GM10266 (cell line): ENCODE results near the gene ZNF226.
"Not testable (repeated sequence)": the region's sequence is repeated elsewhere in the genome, so short reads cannot be mapped to it uniquely, and the experiment has no call there.

Experiments used
- DNase-seq: peaks from one replicate; pipeline ENCODE4 v3.0.0; 2012; ENCODE audit errors: extremely low spot score
- TF ChIP-seq, protein P1 (sequence below): IDR thresholded peaks from 2 replicates; pipeline ENCODE4 v1.5.1; 2012; ENCODE audit warnings: mild to moderate bottlenecking, low read depth; ENCODE audit not compliant: control insufficient read depth, insufficient read depth; ENCODE audit errors: missing control alignments

The ZNF226 gene

DNA sequence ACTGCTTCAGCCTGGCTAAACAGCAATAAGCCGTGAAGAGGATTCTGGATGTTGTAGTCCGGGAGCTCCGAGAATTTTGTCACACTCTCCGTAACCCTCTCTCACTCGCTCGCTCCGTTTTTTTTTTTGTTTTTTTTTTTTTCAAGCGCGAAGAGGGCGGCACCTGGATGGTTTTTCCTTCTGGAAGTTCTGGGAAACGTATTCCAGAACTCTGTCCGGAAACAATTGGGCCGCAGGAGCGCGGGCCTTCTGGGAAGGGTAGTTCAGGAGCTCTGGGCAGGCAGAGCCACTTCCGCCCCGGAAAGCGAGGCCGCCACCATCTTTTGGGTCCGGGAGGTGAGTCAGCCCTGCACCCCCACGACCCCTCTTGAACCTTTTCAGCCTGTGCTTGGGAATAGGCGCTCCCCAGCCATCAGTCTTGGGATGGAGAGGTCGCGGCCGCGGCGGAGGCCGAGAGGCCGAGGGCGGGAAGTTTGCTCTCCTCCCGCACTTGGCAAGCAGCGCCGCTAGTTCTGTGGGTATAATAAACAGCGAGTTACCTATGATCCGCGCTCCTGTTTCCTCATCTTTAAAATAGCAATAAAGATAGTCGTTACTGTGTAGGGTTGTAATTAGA, 47.5 kb downstream of the ZNF226 start, which contains the start of gene ZNF227:
TSS of gene ZNF227 (plus strand) at position 283 of the 616 bp plus-strand sequence. CDS start 5,261 bp downstream, outside the sequence.
- DNase-seq = peak; percentile 76
- TF ChIP-seq, protein P1, sequence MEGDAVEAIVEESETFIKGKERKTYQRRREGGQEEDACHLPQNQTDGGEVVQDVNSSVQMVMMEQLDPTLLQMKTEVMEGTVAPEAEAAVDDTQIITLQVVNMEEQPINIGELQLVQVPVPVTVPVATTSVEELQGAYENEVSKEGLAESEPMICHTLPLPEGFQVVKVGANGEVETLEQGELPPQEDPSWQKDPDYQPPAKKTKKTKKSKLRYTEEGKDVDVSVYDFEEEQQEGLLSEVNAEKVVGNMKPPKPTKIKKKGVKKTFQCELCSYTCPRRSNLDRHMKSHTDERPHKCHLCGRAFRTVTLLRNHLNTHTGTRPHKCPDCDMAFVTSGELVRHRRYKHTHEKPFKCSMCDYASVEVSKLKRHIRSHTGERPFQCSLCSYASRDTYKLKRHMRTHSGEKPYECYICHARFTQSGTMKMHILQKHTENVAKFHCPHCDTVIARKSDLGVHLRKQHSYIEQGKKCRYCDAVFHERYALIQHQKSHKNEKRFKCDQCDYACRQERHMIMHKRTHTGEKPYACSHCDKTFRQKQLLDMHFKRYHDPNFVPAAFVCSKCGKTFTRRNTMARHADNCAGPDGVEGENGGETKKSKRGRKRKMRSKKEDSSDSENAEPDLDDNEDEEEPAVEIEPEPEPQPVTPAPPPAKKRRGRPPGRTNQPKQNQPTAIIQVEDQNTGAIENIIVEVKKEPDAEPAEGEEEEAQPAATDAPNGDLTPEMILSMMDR = no peak

- TF ChIP-seq, protein P1 = no peak
- DNase-seq = no peak
Observed at GRCh38 chr19:44212866-44213346, 48.0 kb downstream of the ZNF226 start.

- DNase-seq = not testable (repeated sequence)
Observed at GRCh38 chr19:44219926-44220325, 55.0 kb downstream of the ZNF226 start.

DNA sequence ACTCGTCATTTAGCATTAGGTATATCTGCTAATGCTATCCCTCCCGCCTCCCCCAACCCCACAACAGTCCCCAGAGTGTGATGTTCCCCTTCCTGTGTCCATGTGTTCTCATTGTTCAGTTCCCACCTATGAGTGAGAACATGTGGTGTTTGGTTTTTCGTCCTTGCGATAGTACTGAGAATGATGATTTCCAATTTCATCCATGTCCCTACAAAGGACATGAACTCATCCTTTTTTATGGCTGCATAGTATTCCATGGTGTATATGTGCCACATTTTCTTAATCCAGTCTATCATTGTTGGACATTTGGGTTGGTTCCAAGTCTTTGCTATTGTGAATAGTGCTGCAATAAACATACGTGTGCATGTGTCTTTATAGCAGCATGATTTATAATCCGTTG, 55.9 kb downstream of the ZNF226 start:
- DNase-seq = not testable (repeated sequence)

- DNase-seq = not testable (repeated sequence)
Observed at GRCh38 chr19:44221291-44221690, 56.4 kb downstream of the ZNF226 start.
